IPS-18c (cell line): ENCODE data around the gene SCGB3A2.

Source experiments
- H3K4me3 ChIP-seq: 2 replicates; pipeline ENCODE4 v1.7.0; 2013; ENCODE audit warnings: low read depth, mild to moderate bottlenecking, low read length, moderate library complexity; ENCODE audit not compliant: insufficient read depth
- H3K9me3 ChIP-seq: one replicate; pipeline ENCODE4 v1.6.1; 2013; ENCODE audit warnings: mild to moderate bottlenecking, low read length, moderate library complexity; ENCODE audit not compliant: control insufficient read depth, insufficient read depth

SCGB3A2 gene

DNA sequence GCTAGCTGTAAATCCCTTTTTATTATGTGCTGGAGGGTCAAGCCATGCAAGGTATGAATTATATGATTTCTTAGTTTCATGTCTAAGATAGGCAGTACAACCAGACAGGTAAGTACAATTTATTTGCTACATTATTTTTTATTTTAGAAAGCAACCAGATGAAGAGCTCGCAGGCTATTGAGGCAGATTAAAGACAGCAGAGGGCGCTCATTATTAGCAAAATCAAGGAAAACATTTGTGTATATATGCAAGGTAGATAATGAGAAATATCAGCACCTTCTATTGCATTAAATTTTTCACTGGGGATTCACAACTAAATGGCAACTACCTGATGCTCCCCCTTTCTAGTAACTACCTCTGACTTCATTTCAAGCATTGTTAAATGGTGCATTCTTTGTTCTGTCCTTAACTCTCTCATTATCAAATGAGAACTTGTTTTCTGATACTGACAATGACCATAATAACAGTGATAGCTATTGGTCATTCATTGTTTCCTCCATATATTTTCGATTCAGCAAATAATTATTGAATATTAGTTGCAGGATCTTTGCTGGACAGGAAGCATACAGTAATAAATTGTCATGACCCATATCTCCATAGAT is 8.6 kb downstream of the SCGB3A2 start:
- Histone ChIP-seq H3K4me3 (no peak overlapping the region), H3K9me3 (no peaks in the 10 kb centered on the region)

DNA sequence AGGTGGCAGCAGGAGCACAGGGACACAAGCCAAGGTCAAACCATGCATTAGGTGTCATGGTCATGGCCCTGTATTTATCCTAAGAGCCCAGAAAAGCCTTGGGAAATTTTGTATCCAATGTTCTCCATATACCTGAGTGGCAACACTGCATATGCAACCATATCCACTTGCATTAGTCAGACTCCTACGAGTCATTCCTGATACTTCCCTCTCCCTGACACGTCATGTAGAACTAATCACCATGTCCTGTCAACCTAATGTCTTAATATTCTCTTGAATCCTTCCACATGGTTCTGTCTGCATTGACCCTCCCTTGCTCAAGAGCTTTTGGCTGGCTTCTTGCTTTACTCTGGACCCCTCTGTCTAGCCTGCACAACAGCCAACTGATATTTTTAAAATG is 9.4 kb downstream of the SCGB3A2 start:
- Histone ChIP-seq H3K4me3 (no peak overlapping the region), H3K9me3 (no peaks in the 10 kb centered on the region)

DNA sequence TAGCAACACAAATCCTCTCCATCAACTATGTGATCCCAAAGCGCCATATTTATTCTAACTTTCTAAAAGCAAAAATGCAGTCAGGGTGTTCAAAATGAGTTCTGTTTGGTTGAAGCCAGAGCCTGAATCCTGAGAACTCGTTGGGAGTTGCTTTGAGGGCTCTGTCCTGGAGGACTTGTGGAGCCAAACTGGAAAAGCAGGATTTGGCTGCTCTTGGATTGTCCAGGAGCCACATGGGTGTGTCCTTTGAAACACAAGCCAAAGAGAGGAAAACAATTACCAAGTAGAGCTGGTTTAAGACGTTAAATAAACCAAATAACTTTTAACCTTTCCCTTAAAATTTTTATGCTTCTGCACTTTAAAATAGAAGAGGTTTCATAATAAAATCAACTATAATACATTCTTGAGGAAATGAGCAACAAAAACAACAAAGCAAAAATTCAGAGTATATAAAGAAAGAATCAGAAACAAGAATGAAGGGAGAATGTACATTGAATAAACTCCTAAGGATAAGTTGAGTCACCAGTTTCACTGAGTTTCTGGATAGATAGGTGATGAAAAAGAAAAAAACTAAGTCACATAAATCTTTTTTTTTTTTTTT is 14.3 kb downstream of the SCGB3A2 start:
- Histone ChIP-seq H3K9me3 (no peaks in the 10 kb centered on the region), H3K4me3 (no peak overlapping the region)

DNA sequence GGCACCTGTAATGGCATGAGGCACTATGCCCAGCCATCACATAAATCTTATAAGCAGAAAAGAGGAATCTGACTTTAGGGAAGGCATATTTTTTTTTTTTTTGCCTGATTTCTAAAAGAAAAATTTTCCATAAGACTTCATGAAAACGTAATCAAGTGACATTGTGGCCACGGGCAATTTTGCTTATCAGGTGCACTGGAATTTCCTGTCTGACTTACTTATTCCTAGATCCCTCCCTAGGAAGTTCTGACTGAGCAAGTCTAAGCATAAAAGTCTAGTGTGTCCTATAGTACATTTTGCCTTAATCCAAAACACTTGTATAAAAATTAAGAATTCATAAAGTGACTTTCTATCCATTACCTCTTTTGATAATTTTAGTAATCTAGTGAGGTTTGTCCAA is 15.3 kb downstream of the SCGB3A2 start:
- Histone ChIP-seq H3K9me3 (no peaks in the 10 kb centered on the region), H3K4me3 (no peak overlapping the region)

DNA sequence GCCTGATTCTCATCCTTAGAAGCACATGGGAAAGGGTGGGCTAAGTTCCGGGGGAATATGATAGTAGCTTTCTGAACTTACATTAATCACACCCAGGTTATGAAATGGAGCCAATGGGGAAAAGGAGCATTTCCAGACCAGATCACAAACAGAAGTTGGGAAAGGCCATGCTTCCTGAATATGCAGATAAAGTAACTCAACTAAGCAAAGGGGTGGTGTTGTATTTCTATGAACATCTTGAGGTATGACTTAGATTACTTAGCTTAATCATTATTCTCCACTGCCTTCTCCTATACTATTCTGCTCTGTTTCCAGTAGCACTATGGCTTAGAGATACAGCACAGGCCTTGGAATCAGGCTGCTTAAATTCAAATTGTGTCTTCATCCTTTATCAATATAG is 17.4 kb downstream of the SCGB3A2 start:
- Histone ChIP-seq H3K9me3 (no peaks in the 10 kb centered on the region), H3K4me3 (no peak overlapping the region)

DNA sequence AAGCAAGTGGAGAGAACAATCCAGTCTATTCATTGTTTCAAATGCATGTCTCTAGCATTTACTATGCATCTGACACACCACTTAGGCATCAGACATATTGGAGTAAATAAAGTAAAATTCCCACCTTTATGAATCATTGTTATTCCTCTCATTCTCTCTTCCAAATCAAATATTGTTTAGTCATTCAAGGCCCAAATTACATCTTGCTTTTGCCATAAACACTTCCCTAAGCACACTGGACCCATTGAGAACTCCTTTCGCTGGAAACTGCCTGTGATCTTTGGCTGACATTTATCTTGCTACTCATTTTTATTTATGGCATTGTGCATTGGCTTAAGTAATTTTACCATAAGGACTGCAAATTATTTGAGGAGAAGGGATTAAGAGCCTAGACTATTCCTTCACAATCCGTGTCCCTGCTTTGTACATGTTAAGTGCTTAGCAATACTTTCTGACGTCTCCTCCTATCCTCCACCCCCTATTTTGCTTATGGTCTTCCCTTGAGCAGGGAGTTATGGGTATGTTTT is 20.4 kb downstream of the SCGB3A2 start:
- H3K4me3 ChIP-seq, result no peak overlapping the region
- H3K9me3 ChIP-seq, result no peaks in the 10 kb centered on the region

DNA sequence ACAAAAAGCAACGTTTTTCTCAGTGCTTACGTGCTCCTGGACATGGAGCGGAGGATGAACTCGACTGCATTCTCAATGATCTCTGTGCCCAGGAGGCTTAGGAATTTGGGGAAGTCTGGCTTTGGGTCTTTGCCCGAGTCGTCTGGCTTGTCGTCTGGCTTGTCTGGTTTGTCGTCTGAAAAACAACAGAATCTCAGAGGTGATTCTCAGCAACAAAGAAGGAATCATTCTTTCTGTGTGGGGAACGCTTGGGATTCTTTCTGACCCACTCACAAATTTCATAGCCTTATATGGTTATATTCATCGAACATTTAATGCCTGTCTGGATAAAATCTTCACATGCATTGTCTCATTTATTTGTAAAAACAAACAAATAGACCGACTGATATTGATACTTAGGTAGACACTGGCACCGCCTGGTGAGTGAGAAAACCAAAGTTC is 23.1 kb downstream of the SCGB3A2 start:
- H3K4me3 ChIP-seq, result no peak overlapping the region
- H3K9me3 ChIP-seq, result no peaks in the 10 kb centered on the region

DNA sequence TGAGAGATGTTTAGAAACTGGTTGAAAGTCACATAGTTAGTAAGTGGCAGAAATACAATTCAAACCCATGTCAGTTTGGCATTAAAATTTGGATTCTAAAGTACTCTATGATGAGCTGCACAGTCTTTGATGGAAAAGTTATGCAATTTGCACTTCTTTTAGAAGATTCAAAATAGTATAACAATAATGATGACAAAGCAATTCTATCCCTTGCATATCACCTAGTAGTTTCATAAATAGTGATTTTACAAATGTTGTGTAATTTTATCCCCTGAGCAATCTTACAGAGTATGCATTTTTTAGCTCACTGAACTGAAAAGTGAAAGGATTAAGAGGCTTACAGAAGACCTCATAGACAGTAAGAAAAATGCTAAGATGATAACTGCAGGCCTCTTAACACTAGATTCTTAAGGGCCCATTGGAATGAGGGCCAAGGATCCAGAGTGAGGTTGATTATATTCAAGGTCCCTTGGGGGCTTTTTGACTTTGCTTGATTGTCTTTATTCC is 24.2 kb downstream of the SCGB3A2 start:
- no peaks in the 10 kb centered on the region for H3K9me3 ChIP-seq
- H3K4me3 ChIP-seq, result no peak overlapping the region

DNA sequence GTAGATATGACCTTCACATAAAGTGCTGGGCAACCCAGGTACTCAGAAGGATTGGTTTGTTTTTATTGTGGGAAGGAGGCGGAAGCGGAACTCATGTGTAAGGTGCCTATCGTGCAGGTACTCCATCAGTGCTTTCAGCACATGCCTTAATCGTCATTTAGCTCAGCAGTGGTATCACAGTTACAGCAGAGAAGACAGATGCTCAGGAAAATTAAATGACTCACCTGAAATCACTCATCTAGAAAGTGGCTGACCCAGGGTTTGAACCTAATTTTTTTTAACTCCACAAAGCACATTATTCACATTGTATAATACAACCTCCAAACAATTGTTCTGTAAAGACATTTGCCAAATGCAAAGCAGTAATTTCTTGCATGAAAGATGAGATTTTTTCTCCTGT is 25.6 kb downstream of the SCGB3A2 start:
- Histone ChIP-seq H3K4me3 (no peak overlapping the region), H3K9me3 (no peaks in the 10 kb centered on the region)

DNA sequence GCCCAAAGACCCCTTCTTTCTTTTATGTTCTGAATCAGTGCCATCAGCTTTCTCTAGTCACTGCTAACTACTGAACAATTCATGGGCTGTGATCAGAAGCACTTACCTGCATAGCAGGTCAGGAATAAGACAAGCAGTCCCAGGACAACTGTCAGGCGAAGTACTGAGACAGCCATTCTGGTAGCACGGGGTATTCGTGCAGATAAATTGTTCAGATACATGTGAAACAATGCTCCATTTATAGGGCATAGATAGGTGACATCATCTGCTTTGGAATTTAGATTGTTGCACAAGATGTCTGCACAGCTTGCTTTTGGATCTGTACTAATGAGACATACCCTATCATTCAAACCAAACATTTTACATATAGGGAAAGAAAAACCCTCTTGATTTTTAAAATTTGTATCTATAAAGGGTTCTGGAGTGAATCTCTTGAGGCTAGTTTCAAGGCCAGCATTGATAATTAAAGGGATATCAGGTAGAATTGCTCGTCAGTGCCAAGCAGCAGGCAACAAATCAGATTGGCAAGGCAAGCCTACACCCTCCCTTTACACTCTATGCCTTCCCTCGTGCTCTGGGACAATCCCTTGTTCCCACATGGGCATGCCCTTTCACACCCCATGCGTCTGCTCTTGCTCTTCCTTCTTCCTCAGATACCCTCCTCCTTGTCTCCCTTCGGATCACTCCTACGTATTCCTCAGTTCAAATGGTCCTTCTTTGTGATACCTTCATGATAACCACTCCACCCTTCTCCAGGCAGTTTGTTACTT is 28.0 kb downstream of the SCGB3A2 start, which contains the start of gene C5orf46:
C5orf46 (minus strand) TSS at position 213 of the 770 bp plus-strand sequence; CDS start at position 176, 37 bp downstream.
- Histone ChIP-seq H3K4me3 (no peak within 1 kb of the TSS), H3K9me3 (no peaks in the 10 kb centered on the region)

DNA sequence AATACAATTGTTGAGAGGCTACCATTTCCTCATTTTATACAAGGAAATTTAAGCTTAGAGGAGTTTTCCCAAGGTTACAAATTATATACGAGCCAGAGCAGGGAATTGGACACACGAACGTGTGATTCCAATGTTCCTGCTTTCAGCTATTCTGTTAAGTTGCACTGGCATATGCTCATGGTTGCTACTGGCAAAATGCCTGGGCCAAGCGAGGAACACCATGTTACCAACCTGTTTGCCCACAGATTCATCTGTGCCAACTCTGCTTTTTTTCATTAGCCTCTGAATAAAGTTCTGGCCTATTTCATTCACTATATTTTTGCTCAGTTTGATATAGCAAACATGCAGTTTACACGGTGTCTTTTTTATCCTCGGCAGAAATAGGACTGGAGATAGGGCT is 32.9 kb downstream of the SCGB3A2 start:
- Histone ChIP-seq H3K4me3 (no peak overlapping the region), H3K9me3 (no peaks in the 10 kb centered on the region)

DNA sequence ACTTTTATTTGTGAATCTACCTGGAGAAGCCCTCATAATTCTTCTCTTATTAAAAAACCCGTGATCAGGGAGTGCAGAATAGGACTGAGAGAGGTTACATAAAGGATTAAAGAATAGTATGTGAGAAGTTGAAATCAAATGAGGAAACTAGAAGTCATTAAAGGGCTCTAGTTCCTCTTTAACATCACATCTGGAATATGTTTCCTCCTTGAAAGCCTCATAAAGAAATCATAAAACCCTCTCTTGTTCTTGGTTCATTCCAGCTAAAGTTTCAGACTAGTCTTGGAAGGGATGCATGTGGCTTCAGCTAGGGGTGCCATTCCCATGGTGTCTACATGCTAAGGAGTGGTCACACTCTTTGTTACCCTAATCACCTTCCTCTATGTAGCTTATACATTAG is 33.5 kb downstream of the SCGB3A2 start:
- Histone ChIP-seq H3K4me3 (no peak overlapping the region), H3K9me3 (no peaks in the 10 kb centered on the region)

DNA sequence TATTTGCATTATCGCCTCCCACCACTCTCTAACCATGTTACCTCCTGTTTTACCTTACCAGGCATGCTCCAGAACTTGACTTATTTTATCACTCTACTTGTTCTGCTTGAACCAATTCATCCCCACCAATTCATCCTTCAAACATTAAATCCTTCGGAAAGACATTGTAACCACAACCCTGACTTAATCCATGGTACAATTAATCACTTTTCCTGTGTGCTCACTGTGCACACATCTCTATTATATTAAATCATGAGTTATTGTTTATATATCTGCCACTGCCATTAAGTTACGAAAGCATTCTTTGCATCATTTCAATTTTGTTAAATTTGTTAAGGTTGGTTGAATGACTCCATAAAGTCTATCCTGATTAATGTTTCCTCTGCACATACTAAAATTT is 35.3 kb downstream of the SCGB3A2 start:
- H3K4me3 ChIP-seq, result no peak overlapping the region
- no peaks in the 10 kb centered on the region for H3K9me3 ChIP-seq

DNA sequence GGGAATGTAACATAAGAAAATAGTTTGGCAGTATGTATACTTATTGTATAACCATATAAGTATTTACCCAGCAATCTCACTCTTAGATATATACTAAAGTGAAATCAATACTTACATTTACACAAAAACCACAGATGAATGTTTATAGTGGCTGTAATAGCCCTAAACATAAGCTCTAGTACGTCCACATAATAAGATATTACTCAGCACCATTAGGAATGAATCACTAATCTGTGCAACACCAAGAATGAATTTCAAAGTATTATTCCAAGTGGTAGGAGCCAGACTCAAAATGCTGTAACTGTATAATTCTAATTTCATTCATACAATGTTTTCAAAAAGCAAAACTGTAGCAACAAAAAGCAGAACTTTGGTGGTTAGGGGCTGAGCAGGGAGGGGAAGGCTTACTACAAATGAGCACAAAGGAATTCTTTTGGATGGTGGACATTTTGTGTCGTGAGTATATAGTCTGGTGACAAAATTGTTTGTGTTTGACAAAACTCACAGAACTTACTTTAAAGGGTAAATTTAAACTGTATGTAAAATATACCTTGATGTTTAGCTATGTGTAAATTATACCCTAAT is 39.7 kb downstream of the SCGB3A2 start:
- Histone ChIP-seq H3K9me3 (no peaks in the 10 kb centered on the region), H3K4me3 (no peak overlapping the region)

DNA sequence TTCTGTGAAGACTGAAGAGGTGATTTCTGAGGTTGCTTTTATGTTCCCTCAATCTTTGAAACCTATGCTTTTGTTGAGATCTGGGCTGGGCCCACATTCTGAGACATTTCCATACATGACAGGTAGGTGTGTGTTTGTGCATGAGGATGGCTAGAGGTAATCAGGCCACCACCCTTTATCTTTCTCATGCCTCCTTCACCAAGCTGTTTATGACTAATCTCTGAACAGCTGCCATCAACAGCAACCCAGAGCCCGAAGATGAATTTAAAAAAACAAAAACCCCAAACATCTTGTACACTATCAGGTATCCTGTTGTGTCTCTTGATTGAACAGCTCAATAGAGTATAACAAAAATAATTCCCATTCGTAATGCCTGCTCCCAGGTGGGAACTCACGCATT is 40.4 kb downstream of the SCGB3A2 start:
- H3K4me3 ChIP-seq, result no peak overlapping the region

DNA sequence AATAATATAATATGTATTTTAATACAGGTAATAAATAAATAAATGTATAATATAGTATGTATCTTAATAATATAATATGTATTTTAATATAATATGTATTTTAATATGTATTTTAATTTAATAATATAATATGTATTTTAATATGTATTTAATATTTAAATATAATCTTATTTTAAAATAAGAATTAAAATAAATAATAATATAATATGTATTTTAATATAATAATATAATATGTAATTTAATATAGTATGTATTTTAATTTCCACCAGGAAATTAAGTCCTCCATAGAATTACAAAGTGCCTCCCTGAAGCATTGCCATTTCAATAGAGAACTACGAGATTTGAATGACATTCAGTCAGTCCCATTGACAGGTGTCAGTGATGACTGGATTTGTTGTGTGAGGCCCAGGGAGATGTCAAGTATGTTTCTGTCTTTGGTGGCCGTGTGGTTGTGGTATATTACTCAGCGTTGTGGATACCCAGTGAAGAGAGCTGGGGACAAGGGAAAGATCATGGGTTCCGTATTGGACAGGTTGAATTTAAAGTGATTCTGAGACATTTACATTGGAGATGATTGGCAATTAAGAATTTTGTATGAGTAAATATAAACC is 42.0 kb downstream of the SCGB3A2 start:
- no peak overlapping the region for H3K4me3 ChIP-seq
- H3K9me3 ChIP-seq, result no peaks in the 10 kb centered on the region

More for the DNA sequence above, 40.4 kb downstream of the SCGB3A2 start:
- no peaks in the 10 kb centered on the region for H3K9me3 ChIP-seq

DNA sequence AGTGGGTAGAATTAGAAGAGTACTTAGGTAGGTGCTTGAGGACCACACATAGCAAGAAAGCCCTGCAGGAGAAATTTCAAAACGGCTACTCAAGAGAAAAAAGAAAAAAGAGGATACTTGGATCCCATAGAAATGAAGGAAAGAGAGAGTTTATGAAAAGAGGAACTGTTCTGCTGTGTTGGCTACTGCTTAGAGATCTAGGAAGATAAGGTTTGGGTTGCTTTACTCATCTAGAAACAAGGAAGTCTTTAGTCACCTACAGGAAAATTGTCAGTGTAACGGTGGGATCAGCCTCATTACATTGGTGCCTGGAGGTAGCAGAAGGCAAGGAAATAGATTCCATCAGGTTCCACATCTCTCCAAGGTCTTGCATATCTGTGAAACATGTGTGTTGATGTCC is 42.6 kb downstream of the SCGB3A2 start:
- Histone ChIP-seq H3K4me3 (no peak overlapping the region), H3K9me3 (no peaks in the 10 kb centered on the region)
